ENCODE data around the gene PKLR. TPM values are rescaled to one million over a fixed set of nuclear protein-coding genes. Genes with fewer than 3 reads are reported as not detected.
A peak's percentile ranks its signal among the peaks of the same experiment; 100 is the strongest.

PKLR gene
- total RNA-seq, 4 donors from 2014 or later = 0.18 TPM; not detected in 3

DNA sequence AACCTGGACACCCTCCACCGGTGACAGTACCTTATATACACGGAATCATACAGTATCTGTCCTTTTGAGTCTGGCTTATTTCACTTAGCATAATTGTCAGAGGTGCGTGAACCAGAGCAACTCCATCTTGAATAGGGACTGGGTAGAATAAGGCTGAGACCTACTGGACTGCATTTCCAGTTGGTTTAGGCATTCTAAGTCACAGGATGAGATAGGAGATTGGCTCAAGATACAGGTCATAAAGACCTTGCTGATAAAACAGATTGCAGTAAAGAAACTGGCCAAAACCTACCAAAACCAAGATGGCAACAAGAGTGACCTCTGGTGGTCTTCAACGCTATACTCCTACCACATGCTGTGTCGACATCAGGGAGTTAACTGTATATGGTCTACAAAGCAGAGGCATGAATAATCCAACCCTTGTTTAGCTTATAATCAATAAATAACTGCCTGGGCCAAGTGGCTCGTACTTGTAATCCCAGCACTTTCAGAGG is 6.1 kb upstream of the PKLR start:
- no peak for DNase-seq
- intact Hi-C loops (cut with DNase I) = no loop called here
- Histone ChIP-seq H3K36me3 (peaks cover 0 to 21% (median 1%) of the 10 kb centered on the region in 3 donors), H3K27ac (peak overlapping the region in 1 of 4 donors; percentile 97), H3K4me3 (no peak overlapping the region), H3K4me1 (peaks cover 8 to 34% (median 21%) of the 10 kb centered on the region in 3 donors), H3K27me3 (no peaks in the 10 kb centered on the region), H3K9me3 (no peaks in the 10 kb centered on the region)
- WGBS, 2 donors = 36 to 47% methylated on average over 5 of the region's 6 CpGs
- TF ChIP-seq, protein P1, sequence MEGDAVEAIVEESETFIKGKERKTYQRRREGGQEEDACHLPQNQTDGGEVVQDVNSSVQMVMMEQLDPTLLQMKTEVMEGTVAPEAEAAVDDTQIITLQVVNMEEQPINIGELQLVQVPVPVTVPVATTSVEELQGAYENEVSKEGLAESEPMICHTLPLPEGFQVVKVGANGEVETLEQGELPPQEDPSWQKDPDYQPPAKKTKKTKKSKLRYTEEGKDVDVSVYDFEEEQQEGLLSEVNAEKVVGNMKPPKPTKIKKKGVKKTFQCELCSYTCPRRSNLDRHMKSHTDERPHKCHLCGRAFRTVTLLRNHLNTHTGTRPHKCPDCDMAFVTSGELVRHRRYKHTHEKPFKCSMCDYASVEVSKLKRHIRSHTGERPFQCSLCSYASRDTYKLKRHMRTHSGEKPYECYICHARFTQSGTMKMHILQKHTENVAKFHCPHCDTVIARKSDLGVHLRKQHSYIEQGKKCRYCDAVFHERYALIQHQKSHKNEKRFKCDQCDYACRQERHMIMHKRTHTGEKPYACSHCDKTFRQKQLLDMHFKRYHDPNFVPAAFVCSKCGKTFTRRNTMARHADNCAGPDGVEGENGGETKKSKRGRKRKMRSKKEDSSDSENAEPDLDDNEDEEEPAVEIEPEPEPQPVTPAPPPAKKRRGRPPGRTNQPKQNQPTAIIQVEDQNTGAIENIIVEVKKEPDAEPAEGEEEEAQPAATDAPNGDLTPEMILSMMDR (IDR thresholded peaks at IDR 0.05) = peak in 2 of 6 experiments; percentile 21 to 25
- TF ChIP-seq POLR2A (IDR thresholded peaks at IDR 0.05) = no peak

DNA sequence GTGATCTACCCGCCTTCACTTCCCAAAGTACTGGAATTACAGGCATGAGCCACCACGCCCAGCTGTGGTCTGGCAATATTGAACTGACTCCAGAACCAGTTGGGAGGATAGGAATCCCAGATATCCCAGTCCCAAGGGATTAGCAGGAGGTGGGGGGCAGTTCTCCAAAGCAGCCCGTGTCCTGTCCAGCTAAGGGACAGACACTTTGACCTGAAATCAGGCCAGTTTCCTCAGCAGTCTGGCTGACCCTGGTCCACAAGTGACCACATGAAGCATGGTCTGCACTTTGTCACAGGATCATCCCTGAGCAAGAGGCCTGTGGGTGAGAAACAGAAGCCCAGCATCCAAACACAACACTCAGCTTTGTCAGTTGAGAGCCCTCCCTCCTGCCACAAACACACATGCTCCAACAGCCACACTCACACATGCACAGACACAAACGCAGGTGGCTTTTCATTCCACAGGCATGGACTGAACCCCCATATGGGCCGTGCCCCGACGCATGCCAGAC is 4.7 kb upstream of the PKLR start:
- no peak for DNase-seq
- H3K36me3 ChIP-seq = peaks cover 0 to 7% (median 0%) of the 10 kb centered on the region in 3 donors
- intact Hi-C loops (cut with DNase I) = no loop called here

DNA sequence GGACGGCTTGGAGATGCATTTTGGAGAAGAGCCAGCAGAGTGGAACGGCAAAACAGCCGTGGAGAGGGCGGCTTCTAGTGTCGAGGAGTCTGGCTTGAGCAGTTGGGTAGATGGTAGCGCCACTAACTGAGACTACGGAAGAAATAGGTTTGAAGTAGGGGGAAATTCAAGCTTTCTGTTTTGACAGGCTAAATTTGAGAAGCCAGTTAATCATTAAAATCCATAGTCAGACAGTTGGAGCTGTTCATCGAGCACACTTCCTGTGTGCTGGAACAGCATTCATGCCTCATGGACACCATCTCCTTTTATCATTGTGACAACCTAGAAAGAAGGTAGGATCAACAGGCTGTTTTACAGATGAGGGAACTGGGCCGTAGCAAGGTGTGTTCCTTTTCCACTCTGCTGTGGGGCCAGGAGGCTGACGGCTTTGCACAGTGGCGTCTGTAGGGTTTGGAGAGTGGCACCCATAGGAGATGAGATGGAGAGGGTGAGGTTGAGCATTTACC is 3.4 kb upstream of the PKLR start:
- Histone ChIP-seq H3K27me3 (no peaks in the 10 kb centered on the region), H3K4me1 (peaks cover 2 to 15% (median 6%) of the 10 kb centered on the region in 3 donors), H3K36me3 (no peaks in the 10 kb centered on the region), H3K9me3 (no peaks in the 10 kb centered on the region), H3K27ac (no peak overlapping the region), H3K4me3 (no peak overlapping the region)
- intact Hi-C loops (cut with DNase I) = no loop called here
- WGBS, 2 donors = 77 to 78% methylated on average over 9 of the region's 11 CpGs
- no peak for TF ChIP-seq POLR2A (IDR thresholded peaks at IDR 0.05)
- TF ChIP-seq, protein P1 (IDR thresholded peaks at IDR 0.05) = no peak
- DNase-seq = no peak

More for the DNA sequence above, 4.7 kb upstream of the PKLR start:
- Histone ChIP-seq H3K4me3 (no peak overlapping the region), H3K27ac (no peak overlapping the region), H3K4me1 (peaks cover 8 to 28% (median 18%) of the 10 kb centered on the region in 3 donors), H3K9me3 (no peaks in the 10 kb centered on the region), H3K27me3 (no peaks in the 10 kb centered on the region)
- TF ChIP-seq POLR2A (IDR thresholded peaks at IDR 0.05) = no peak
- TF ChIP-seq, protein P1 (IDR thresholded peaks at IDR 0.05) = no peak
- 42 to 58% methylated on average over 4 to 6 of the region's 7 CpGs for WGBS, 2 donors

DNA sequence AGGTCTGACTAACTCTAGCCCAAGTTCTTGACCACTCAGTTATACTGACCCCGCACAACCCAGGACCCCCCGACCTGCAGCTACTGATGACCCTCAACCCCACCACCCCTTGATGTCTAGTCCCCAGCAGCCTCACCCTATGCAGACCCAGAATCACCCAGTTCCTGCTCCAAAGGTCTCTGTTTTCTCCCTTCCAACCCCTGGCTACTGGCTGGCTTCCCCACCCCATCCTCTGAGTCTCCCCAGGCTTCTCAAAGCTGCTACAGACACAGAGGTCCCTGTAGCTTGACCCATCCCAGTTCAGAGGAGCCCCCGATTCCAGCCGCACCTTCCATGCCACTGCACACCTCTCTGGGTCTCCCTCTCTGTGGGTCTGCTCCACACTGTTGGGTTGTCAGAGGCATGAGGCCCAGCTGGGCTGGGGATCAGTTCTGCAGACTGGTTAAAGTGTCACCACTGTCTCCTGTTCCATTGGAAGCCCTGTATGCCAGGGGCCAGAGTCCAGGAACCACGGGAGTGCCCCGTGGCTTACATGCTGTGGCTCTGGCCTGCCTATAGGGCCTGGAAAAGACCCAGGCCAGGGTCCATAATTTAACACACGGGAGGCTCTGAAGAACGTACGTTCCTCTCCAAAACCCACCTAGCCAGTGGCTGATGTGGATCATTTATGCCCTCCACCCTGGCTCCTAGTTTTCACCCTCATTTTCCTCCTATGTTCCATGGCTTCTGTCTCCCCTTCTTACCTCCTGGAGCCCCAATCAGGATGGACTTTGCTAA is 497 bp downstream of the PKLR start:
- H3K27me3 ChIP-seq = peaks cover 0 to 19% (median 2%) of the 10 kb centered on the region in 4 donors
- no peak overlapping the region for H3K27ac ChIP-seq
- WGBS, 2 donors = 84 to 90% methylated on average over 8 to 9 of the region's 9 CpGs
- intact Hi-C loops (cut with DNase I) = no loop called here
- H3K4me3 ChIP-seq = no peak overlapping the region
- no peaks in the 10 kb centered on the region for H3K36me3 ChIP-seq
- no peaks in the 10 kb centered on the region for H3K9me3 ChIP-seq
- peaks cover 0 to 5% (median 3%) of the 10 kb centered on the region in 3 donors for H3K4me1 ChIP-seq
- no peak for DNase-seq
- TF ChIP-seq, protein P1 (IDR thresholded peaks at IDR 0.05) = no peak
- TF ChIP-seq POLR2A (IDR thresholded peaks at IDR 0.05) = no peak

DNA sequence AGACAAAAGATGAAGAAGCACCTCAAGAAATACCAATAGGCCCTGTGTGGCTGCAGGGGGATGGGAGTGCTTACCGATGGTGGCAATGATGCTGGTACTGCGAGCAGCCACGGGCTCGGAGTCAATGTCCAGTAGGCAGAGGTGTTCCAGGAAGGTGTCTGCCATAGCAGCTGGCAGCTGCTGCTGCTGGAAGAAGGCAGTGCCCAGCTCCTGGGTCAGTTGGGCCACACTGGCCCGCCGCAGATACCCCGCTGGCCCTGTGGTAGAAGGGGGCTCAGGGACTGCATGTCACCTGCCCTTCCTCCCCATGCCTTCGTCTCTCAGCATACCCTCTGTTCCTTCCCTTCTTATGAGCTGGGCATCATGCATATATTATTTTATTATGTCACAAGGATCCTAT is 1.2 kb downstream of the PKLR start:
- 81 to 91% methylated on average over 8 of the region's 8 CpGs for WGBS, 2 donors
- peaks cover 5 to 12% (median 10%) of the 10 kb centered on the region in 3 donors for H3K4me1 ChIP-seq
- intact Hi-C loops (cut with DNase I) = no loop called here
- no peak for DNase-seq
- no peak overlapping the region for H3K4me3 ChIP-seq
- H3K9me3 ChIP-seq = no peaks in the 10 kb centered on the region
- peaks cover 0 to 26% (median 3%) of the 10 kb centered on the region in 4 donors for H3K27me3 ChIP-seq
- no peaks in the 10 kb centered on the region for H3K36me3 ChIP-seq
- no peak overlapping the region for H3K27ac ChIP-seq
- no peak for TF ChIP-seq POLR2A (IDR thresholded peaks at IDR 0.05)
- TF ChIP-seq, protein P1 (IDR thresholded peaks at IDR 0.05) = no peak

Data from esophagus squamous epithelium (tissue), 5 donors.